Measurements from ENCODE around the gene GPR183. TPM values are rescaled to one million over a fixed set of nuclear protein-coding genes. Genes with fewer than 3 reads are reported as not detected.

The GPR183 gene
- total RNA-seq, 1 donor from 2014 or later = not detected

- peak overlapping the region; percentile 49 for H3K27ac Mint-ChIP-seq
These were observed 595 bp upstream of the GPR183 start for GRCh38 chr13:99307648-99308339.

DNA sequence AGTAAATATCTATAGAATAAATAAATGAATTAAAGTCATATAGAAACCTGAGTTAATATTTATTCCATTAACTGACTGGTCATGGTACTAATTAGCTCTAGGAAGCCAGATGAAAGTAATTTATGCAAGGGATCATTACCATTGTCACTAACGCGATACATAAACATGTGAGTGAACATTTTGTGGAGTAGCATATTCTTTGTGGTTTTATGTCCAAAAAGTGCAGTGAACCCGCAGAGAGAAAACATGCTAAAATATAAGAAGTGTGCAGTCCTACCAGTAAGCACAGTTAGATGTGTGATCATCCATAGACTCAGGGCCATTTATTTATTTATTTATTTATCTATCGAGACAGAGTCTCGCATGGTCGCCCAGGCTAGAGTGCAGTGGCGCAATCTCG is 1.6 kb downstream of the GPR183 start:
- Mint-ChIP-seq H3K9me3 (ENCODE audit: low read depth) (no peaks in the 10 kb centered on the region), H3K4me1 (ENCODE audit: low read depth) (peaks cover 26% of the 10 kb centered on the region), H3K27me3 (no peaks in the 10 kb centered on the region), H3K27ac (no peak overlapping the region), H3K36me3 (ENCODE audit: insufficient read depth) (peaks cover 9% of the 10 kb centered on the region), H3K4me3 (ENCODE audit: low read depth) (no peak overlapping the region)
- no peak for DNase-seq (ENCODE audit: low spot score, unreplicated experiment)
- TF ChIP-seq, protein P1, sequence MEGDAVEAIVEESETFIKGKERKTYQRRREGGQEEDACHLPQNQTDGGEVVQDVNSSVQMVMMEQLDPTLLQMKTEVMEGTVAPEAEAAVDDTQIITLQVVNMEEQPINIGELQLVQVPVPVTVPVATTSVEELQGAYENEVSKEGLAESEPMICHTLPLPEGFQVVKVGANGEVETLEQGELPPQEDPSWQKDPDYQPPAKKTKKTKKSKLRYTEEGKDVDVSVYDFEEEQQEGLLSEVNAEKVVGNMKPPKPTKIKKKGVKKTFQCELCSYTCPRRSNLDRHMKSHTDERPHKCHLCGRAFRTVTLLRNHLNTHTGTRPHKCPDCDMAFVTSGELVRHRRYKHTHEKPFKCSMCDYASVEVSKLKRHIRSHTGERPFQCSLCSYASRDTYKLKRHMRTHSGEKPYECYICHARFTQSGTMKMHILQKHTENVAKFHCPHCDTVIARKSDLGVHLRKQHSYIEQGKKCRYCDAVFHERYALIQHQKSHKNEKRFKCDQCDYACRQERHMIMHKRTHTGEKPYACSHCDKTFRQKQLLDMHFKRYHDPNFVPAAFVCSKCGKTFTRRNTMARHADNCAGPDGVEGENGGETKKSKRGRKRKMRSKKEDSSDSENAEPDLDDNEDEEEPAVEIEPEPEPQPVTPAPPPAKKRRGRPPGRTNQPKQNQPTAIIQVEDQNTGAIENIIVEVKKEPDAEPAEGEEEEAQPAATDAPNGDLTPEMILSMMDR (IDR thresholded peaks at IDR 0.05; ENCODE audit: unreplicated experiment) = no peak

More at GRCh38 chr13:99307648-99308339, 595 bp upstream of the GPR183 start:
- Mint-ChIP-seq H3K9me3 (ENCODE audit: low read depth) (no peaks in the 10 kb centered on the region), H3K36me3 (ENCODE audit: insufficient read depth) (peaks cover 9% of the 10 kb centered on the region), H3K4me1 (ENCODE audit: low read depth) (peaks cover 20% of the 10 kb centered on the region), H3K27me3 (no peaks in the 10 kb centered on the region), H3K4me3 (ENCODE audit: low read depth) (no peak overlapping the region)
- TF ChIP-seq, protein P1 (IDR thresholded peaks at IDR 0.05; ENCODE audit: unreplicated experiment) = no peak
- DNase-seq (ENCODE audit: low spot score, unreplicated experiment) = no peak

DNA sequence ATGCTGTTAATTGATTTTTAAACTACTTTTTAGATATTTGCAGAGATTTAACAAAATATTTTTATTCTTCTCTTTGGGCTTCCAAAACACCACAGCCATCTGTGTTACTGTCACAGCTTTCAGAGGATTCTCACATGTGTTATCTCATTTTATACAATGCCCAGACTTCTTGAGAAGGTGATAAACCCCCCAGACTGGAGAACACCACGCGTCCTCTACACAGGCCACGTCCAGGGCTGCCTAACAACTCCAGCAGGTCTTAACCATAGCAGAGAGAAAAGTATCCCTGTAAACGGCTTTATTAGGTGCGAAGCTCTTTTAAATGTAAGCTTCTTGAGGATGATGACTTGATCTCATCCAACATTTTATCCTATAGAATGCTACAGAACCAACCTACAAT is 2.0 kb downstream of the GPR183 start:
- Mint-ChIP-seq H3K9me3 (ENCODE audit: low read depth) (no peaks in the 10 kb centered on the region), H3K4me1 (ENCODE audit: low read depth) (peaks cover 26% of the 10 kb centered on the region), H3K4me3 (ENCODE audit: low read depth) (no peak overlapping the region), H3K27me3 (no peaks in the 10 kb centered on the region), H3K27ac (no peak overlapping the region), H3K36me3 (ENCODE audit: insufficient read depth) (peaks cover 9% of the 10 kb centered on the region)
- DNase-seq (ENCODE audit: low spot score, unreplicated experiment) = no peak
- TF ChIP-seq, protein P1 (IDR thresholded peaks at IDR 0.05; ENCODE audit: unreplicated experiment) = no peak

- Mint-ChIP-seq H3K9me3 (ENCODE audit: low read depth) (no peaks in the 10 kb centered on the region), H3K27me3 (no peaks in the 10 kb centered on the region), H3K27ac (peak overlapping the region; percentile 35), H3K4me3 (ENCODE audit: low read depth) (no peak overlapping the region), H3K36me3 (ENCODE audit: insufficient read depth) (peaks cover 9% of the 10 kb centered on the region), H3K4me1 (ENCODE audit: low read depth) (peaks cover 26% of the 10 kb centered on the region)
- DNase-seq (ENCODE audit: low spot score, unreplicated experiment) = no peak
- TF ChIP-seq, protein P1 (IDR thresholded peaks at IDR 0.05; ENCODE audit: unreplicated experiment) = no peak
These were observed 2.7 kb downstream of the GPR183 start for GRCh38 chr13:99304541-99304940.

DNA sequence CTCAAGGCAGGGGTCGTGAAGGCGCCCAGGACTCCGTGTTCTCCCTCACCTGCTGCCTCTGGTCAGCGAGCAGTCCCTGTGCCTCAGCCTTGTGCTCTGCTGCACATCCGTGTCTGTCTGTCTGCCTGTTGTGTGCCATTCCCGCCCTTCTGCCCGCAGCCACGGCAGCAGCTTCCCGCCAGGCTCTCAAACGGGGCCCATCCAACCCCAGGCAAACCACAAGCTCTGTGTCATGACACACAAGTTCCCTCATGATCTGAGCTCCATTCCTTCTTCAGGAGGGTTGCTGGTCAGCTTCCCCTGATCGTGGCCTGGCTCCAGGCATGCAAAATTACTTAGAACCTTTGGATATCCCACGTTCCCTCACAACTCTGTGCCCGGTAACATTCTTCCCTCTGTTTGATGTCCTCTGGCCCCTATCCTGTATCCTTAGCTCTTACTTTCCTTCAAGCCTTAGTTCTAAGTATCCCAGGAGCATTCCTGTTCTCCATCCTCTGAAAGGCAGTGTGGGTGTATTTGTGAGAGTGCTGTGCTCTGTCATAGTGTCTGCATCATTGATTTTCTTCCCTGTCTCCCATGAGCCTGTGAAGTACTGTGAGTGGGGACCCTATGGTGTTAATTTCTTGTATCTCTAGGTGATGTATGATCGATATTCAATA is 3.2 kb downstream of the GPR183 start:
- Mint-ChIP-seq H3K9me3 (ENCODE audit: low read depth) (no peaks in the 10 kb centered on the region), H3K27ac (peak overlapping the region; percentile 35), H3K36me3 (ENCODE audit: insufficient read depth) (peaks cover 9% of the 10 kb centered on the region), H3K4me3 (ENCODE audit: low read depth) (no peak overlapping the region), H3K4me1 (ENCODE audit: low read depth) (peaks cover 26% of the 10 kb centered on the region), H3K27me3 (no peaks in the 10 kb centered on the region)
- TF ChIP-seq, protein P1 (IDR thresholded peaks at IDR 0.05; ENCODE audit: unreplicated experiment) = no peak
- DNase-seq (ENCODE audit: low spot score, unreplicated experiment) = no peak

Measured in progenitor cell of endocrine pancreas (in vitro differentiated cells).